Hematopoietic multipotent progenitor cell treated with erythropoietin and hydrocortisone succinate and interleukin-3 and kit ligand, for 4 days (in vitro differentiated cells): ENCODE measurements around the gene GLE1.

ENCODE experiments used
- DNase-seq: peaks from one replicate; pipeline ENCODE4 v3.0.0-alpha.2; 2015

The GLE1 gene

GRCh38 chr9:128504485-128505413 lies at the start of gene GLE1:
Gene GLE1, plus strand, starts transcription at chr9:128504719. Its CDS starts 87 bp downstream, at chr9:128504806.
- DNase-seq, result peak; percentile 97

GRCh38 chr9:128454991-128455390 lies 49.5 kb upstream of the GLE1 start:
- no peak for DNase-seq

- peak; percentile 99 for DNase-seq
Observed at GRCh38 chr9:128455849-128456612, 48.5 kb upstream of the GLE1 start, which contains the start of gene ODF2. Gene ODF2, plus strand, starts transcription at chr9:128456006. Its CDS starts 86 bp downstream, at chr9:128456092.

- DNase-seq, result peak; percentile 87
Observed at GRCh38 chr9:128456613-128457061, 47.9 kb upstream of the GLE1 start.

GRCh38 chr9:128457207-128457606 lies 47.3 kb upstream of the GLE1 start:
- DNase-seq, result no peak

- DNase-seq, result no peak
Observed at GRCh38 chr9:128459011-128459410, 45.5 kb upstream of the GLE1 start.

GRCh38 chr9:128469070-128469469 lies 35.4 kb upstream of the GLE1 start:
- DNase-seq, result peak; percentile 38

- DNase-seq, result peak; percentile 94
Observed at GRCh38 chr9:128470560-128470959, 34.0 kb upstream of the GLE1 start.

- no peak for DNase-seq
Observed at GRCh38 chr9:128473104-128473503, 31.4 kb upstream of the GLE1 start.

- no peak for DNase-seq
Observed at GRCh38 chr9:128475867-128476266, 28.7 kb upstream of the GLE1 start.

- no peak for DNase-seq
Observed at GRCh38 chr9:128479262-128479661, 25.3 kb upstream of the GLE1 start.

GRCh38 chr9:128481561-128481960 lies 23.0 kb upstream of the GLE1 start:
- no peak for DNase-seq

- no peak for DNase-seq
Observed at GRCh38 chr9:128482186-128482585, 22.3 kb upstream of the GLE1 start.

- DNase-seq, result no peak
Observed at GRCh38 chr9:128484686-128485413, 19.7 kb upstream of the GLE1 start.

GRCh38 chr9:128485414-128485855 lies 19.1 kb upstream of the GLE1 start:
- no peak for DNase-seq

- DNase-seq, result no peak
Observed at GRCh38 chr9:128486201-128486600, 18.3 kb upstream of the GLE1 start.

- DNase-seq, result no peak
Observed at GRCh38 chr9:128493424-128493823, 11.1 kb upstream of the GLE1 start.

GRCh38 chr9:128494108-128494745 lies 10.3 kb upstream of the GLE1 start:
- DNase-seq, result peak; percentile 95

GRCh38 chr9:128494746-128495129 lies 9.8 kb upstream of the GLE1 start:
- no peak for DNase-seq

GRCh38 chr9:128495296-128495695 lies 9.2 kb upstream of the GLE1 start:
- DNase-seq, result peak; percentile 10

GRCh38 chr9:128495804-128496417 lies 8.6 kb upstream of the GLE1 start:
- DNase-seq, result no peak
